ENCODE results near the gene STXBP5L.
"Not testable (repeated sequence)": the region's sequence is repeated elsewhere in the genome, so short reads cannot be mapped to it uniquely, and the experiment has no call there.

Gene STXBP5L

GRCh38 chr3:121018917-121019321 lies 110.9 kb downstream of the STXBP5L start:
- TF ChIP-seq POLR2A (IDR thresholded peaks at IDR 0.05; ENCODE audit: extremely low read depth, insufficient read length) (no peak), MAX (IDR thresholded peaks at IDR 0.05; ENCODE audit: low read depth, low read length) (no peak), CTCF (IDR thresholded peaks at IDR 0.05; ENCODE audit: low read depth, low read length) (no peak), MYC (IDR thresholded peaks at IDR 0.05; ENCODE audit: low read depth, low read length) (no peak)
- no peak overlapping the region for H3K4me3 ChIP-seq (ENCODE audit: low read depth, low read length)
- DNase-seq (ENCODE audit: low read depth) = no peak

- no peak for TF ChIP-seq MYC (IDR thresholded peaks at IDR 0.05; ENCODE audit: low read depth, low read length)
- DNase-seq (ENCODE audit: low read depth) = no peak
- H3K4me3 ChIP-seq (ENCODE audit: low read depth, low read length) = no peak overlapping the region
Observed at GRCh38 chr3:121063628-121064027, 155.6 kb downstream of the STXBP5L start.

GRCh38 chr3:121064121-121064520 lies 156.1 kb downstream of the STXBP5L start:
- DNase-seq (ENCODE audit: low read depth) = no peak
- TF ChIP-seq CTCF (IDR thresholded peaks at IDR 0.05; ENCODE audit: low read depth, low read length) = no peak
- no peak overlapping the region for H3K4me3 ChIP-seq (ENCODE audit: low read depth, low read length)

GRCh38 chr3:121072133-121072532 lies 164.1 kb downstream of the STXBP5L start:
- TF ChIP-seq CTCF (IDR thresholded peaks at IDR 0.05; ENCODE audit: low read depth, low read length) = no peak
- TF ChIP-seq POLR2A (IDR thresholded peaks at IDR 0.05; ENCODE audit: extremely low read depth, insufficient read length) = no peak
- TF ChIP-seq MYC (IDR thresholded peaks at IDR 0.05; ENCODE audit: low read depth, low read length) = no peak
- TF ChIP-seq MAX (IDR thresholded peaks at IDR 0.05; ENCODE audit: low read depth, low read length) = no peak
- no peak for DNase-seq (ENCODE audit: low read depth)
- H3K4me3 ChIP-seq (ENCODE audit: low read depth, low read length) = no peak overlapping the region

- no peak for TF ChIP-seq CTCF (IDR thresholded peaks at IDR 0.05; ENCODE audit: low read depth, low read length)
- no peak for TF ChIP-seq MAX (IDR thresholded peaks at IDR 0.05; ENCODE audit: low read depth, low read length)
- TF ChIP-seq POLR2A (IDR thresholded peaks at IDR 0.05; ENCODE audit: extremely low read depth, insufficient read length) = no peak
- no peak for TF ChIP-seq MYC (IDR thresholded peaks at IDR 0.05; ENCODE audit: low read depth, low read length)
- no peak overlapping the region for H3K4me3 ChIP-seq (ENCODE audit: low read depth, low read length)
- DNase-seq (ENCODE audit: low read depth) = no peak
Observed at GRCh38 chr3:121073011-121073410, 165.0 kb downstream of the STXBP5L start.

- no peak for TF ChIP-seq CTCF (IDR thresholded peaks at IDR 0.05; ENCODE audit: low read depth, low read length)
- TF ChIP-seq MAX (IDR thresholded peaks at IDR 0.05; ENCODE audit: low read depth, low read length) = no peak
- no peak for TF ChIP-seq POLR2A (IDR thresholded peaks at IDR 0.05; ENCODE audit: extremely low read depth, insufficient read length)
- no peak for TF ChIP-seq MYC (IDR thresholded peaks at IDR 0.05; ENCODE audit: low read depth, low read length)
- no peak for DNase-seq (ENCODE audit: low read depth)
- H3K4me3 ChIP-seq (ENCODE audit: low read depth, low read length) = no peak overlapping the region
Observed at GRCh38 chr3:121075191-121075590, 167.2 kb downstream of the STXBP5L start.

- not testable (repeated sequence) for DNase-seq (ENCODE audit: low read depth); H3K4me3 ChIP-seq (ENCODE audit: low read depth, low read length)
Observed at GRCh38 chr3:121078378-121079101, 170.5 kb downstream of the STXBP5L start.

Measured in NB4 (cell line).